Heart right ventricle (tissue), 16 donors: Measurements from ENCODE around the gene RPS27A. TPM values are rescaled to one million over a fixed set of nuclear protein-coding genes. Genes with fewer than 3 reads are reported as not detected.
A peak's percentile ranks its signal among the peaks of the same experiment; 100 is the strongest.
"Not testable (repeated sequence)": the region's sequence is repeated elsewhere in the genome, so short reads cannot be mapped to it uniquely, and the experiment has no call there.

Experiments used
- ATAC-seq, 8 donors: fragments of 200-7000 bp; cut with Tn5 transposase; one replicate each; pipeline ENCODE4 v1.9.1; 2020; ENCODE audit warnings: mild to moderate bottlenecking in 8 of 8, moderate library complexity in 8 of 8, moderate number of reproducible peaks in 1 of 8
- DNase-seq, 2 donors: peaks; one replicate each; pipeline ENCODE4 v3.0.0-alpha.2; 2020
- H3K27ac ChIP-seq, 10 donors: fragments of 200-600 bp; sonication (generic) in 2 of 10; one replicate each; pipeline versions ENCODE4 v1.5.0 to v1.8.0; 2020 to 2022; ENCODE audit warnings: mild to moderate bottlenecking in 3 of 10
- H3K27me3 ChIP-seq, 7 donors: fragments of 200-600 bp; one replicate each; pipeline ENCODE4 v1.8.0; 2021 to 2022; ENCODE audit warnings: mild to moderate bottlenecking in 2 of 7
- H3K36me3 ChIP-seq, 9 donors: fragments of 200-600 bp; sonication (generic) in 1 of 9; one replicate each; pipeline versions ENCODE4 v1.5.0 to v1.8.0; 2020 to 2022; ENCODE audit warnings: mild to moderate bottlenecking in 2 of 9
- H3K4me1 ChIP-seq, 9 donors: fragments of 200-600 bp; sonication (generic) in 1 of 9; one replicate each; pipeline versions ENCODE4 v1.5.0 to v1.8.0; 2020 to 2022; ENCODE audit warnings: mild to moderate bottlenecking in 4 of 9
- H3K4me3 ChIP-seq, 10 donors: fragments of 200-600 bp; sonication (generic) in 2 of 10; one replicate each; pipeline versions ENCODE4 v1.5.0 to v1.8.0; 2020 to 2022; ENCODE audit warnings: mild to moderate bottlenecking in 7 of 10, moderate library complexity in 2 of 10
- H3K9me3 ChIP-seq, 11 donors: fragments of 200-600 bp in 10 of 11; sonication (generic) in 2 of 11; one replicate each; pipeline versions ENCODE4 v1.5.0 to v1.8.0; 2013 to 2022; ENCODE audit warnings: mild to moderate bottlenecking in 2 of 11, control low read depth in 1 of 11, moderate library complexity in 1 of 11
- CTCF ChIP-seq, 9 donors: fragments of 200-600 bp; sonication (generic) in 2 of 9; IDR thresholded peaks; one replicate each; pipeline versions ENCODE4 v1.5.0 to v1.8.0; 2021 to 2022; ENCODE audit warnings: antibody characterized with exemption in 9 of 9, mild to moderate bottlenecking in 5 of 9, moderate library complexity in 1 of 9
- WGBS, 2 donors: extraction: QIAGEN DNeasy Blood & Tissue Kit; methylation state at CpG; one replicate each; pipeline ENCODE4 v1.1.7; 2013; ENCODE audit warnings: inconsistent platforms in 1 of 2; 5-methylcytosine and 5-hydroxymethylcytosine counted together
- intact Hi-C, 10 donors: fragments of 100-400 bp; cut with DNase I; formaldehyde crosslinking; loops; one replicate each; pipeline versions ENCODE4 v1.11.1 to v1.14.2; 2022
- polyA plus RNA-seq, 2 donors: library from polyadenylated mRNA; stranded (reverse); fragments of 200-250 nt; gene quantifications; one replicate each; pipeline ENCODE4 v1.2.3, GENCODE V29; 2013
- total RNA-seq, 10 donors: library from RNA; stranded (reverse); fragmentation: NEBNext Ultra II Directional in 3 of 10; extraction: Animal tissue kit (Norgen Biotek cat#: 25700) in 3 of 10; gene quantifications; one replicate each; pipeline versions ENCODE4 v1.2.1 to v1.2.4, GENCODE V29; 2021 to 2023
- donor health status: Arrhythmogenic right ventricular cardiomyopathy.
- donor health status: ischemic (EF 13 %, LVEDD 7.1; RV severe dilation, severe dysfunction).
- donor health status: healthy with polysubstance abuse.
- donor health status: DM: no; HTN: yes; CAD: no.
- donor health status: DM: no; HTN: no; CAD: no.
- donor health status: ischemic (EF 25% LVEDD 6.9; RV normal size, moderate dysfunction).
- donor health status: ischemic (EF 25% LVEDD 5.7; RV mildly dilated, moderate dysfunction).
- donor health status: healthy.
- donor health status: DM: yes; HTN: yes; CAD: no.
- donor health status: Ischemic cardiomyopathy.
- donor health status: ischemic (EF 35%, LVEDD 5.7; RV mildly dilated, moderate dysfunction).
- donor health status: nonischemic (EF 11% LVEDD 7.7; RV severe dilation, severe dysfunction).
- donor health status: DM: yes; HTN: yes; CAD: no.
- donor health status: PGD.
- donor health status: ischemic (EF 29% LVEDD 5.4; RV normal size, mild dysfunction).
- donor health status: nonischemic (EF 23%, LVEDD 6.1; RV moderate dilation, normal function).

RPS27A gene
- total and polyA plus RNA-seq, 12 donors = 365 to 1,979 (median 427) TPM

- Histone ChIP-seq H3K9me3 (no peaks in the 10 kb centered on the region), H3K4me1 (peaks cover 0 to 9% (median 0%) of the 10 kb centered on the region in 9 donors), H3K4me3 (no peak overlapping the region), H3K27me3 (no peaks in the 10 kb centered on the region), H3K27ac (no peak overlapping the region), H3K36me3 (peaks cover 0 to 100% (median 72%) of the 10 kb centered on the region in 9 donors)
- no peak for DNase-seq
- WGBS, 2 donors = 74 to 75% methylated on average over 4 of the region's 4 CpGs
- no peak for TF ChIP-seq CTCF (IDR thresholded peaks at IDR 0.05)
- no peak for ATAC-seq
- intact Hi-C loops = loop anchor here in 1 of 10 donors (10.0 kb wide), 1 partner anchor 375 kb away; the partner anchor contains the start of gene PPP4R3B
Measured at GRCh38 chr2:55239656-55240222, 7.3 kb downstream of the RPS27A start.

GRCh38 chr2:55241582-55241981 lies 9.1 kb downstream of the RPS27A start:
- H3K4me1 ChIP-seq, DNase-seq, H3K27me3 ChIP-seq, ATAC-seq, intact Hi-C loops, H3K9me3 ChIP-seq, H3K4me3 ChIP-seq, H3K27ac ChIP-seq: not testable (repeated sequence)
- H3K36me3 ChIP-seq = peaks cover 0 to 100% (median 58%) of the 10 kb centered on the region in 9 donors
- WGBS, 2 donors = 90 to 94% methylated on average over 8 of the region's 8 CpGs

GRCh38 chr2:55242617-55243016 lies 10.1 kb downstream of the RPS27A start:
- WGBS, 2 donors = 48 to 70% methylated on average over 1 of the region's 1 CpG
- Histone ChIP-seq H3K27me3 (no peaks in the 10 kb centered on the region), H3K27ac (no peak overlapping the region), H3K4me1 (peaks cover 0 to 6% (median 0%) of the 10 kb centered on the region in 9 donors), H3K36me3 (peaks cover 0 to 100% (median 57%) of the 10 kb centered on the region in 9 donors), H3K9me3 (no peaks in the 10 kb centered on the region), H3K4me3 (no peak overlapping the region)
- no peak for TF ChIP-seq CTCF (IDR thresholded peaks at IDR 0.05)
- peak in 1 of 8 donors; percentile 61 for ATAC-seq
- DNase-seq = no peak
- intact Hi-C loops = no loop called here

- no peak for TF ChIP-seq CTCF (IDR thresholded peaks at IDR 0.05)
- H3K27ac ChIP-seq = no peak overlapping the region
- peaks cover 0 to 6% (median 0%) of the 10 kb centered on the region in 9 donors for H3K4me1 ChIP-seq
- no peaks in the 10 kb centered on the region for H3K9me3 ChIP-seq
- intact Hi-C loops = no loop called here
- H3K27me3 ChIP-seq = no peaks in the 10 kb centered on the region
- peaks cover 0 to 100% (median 40%) of the 10 kb centered on the region in 9 donors for H3K36me3 ChIP-seq
- ATAC-seq (no peak), DNase-seq (no peak)
- 92% methylated on average over 5 of the region's 5 CpGs for WGBS, 2 donors
- no peak overlapping the region for H3K4me3 ChIP-seq
Measured at GRCh38 chr2:55245411-55245810, 12.9 kb downstream of the RPS27A start.

- no peak overlapping the region for H3K27ac ChIP-seq
- intact Hi-C loops = no loop called here
- no peaks in the 10 kb centered on the region for H3K9me3 ChIP-seq
- peaks cover 0 to 6% (median 0%) of the 10 kb centered on the region in 9 donors for H3K4me1 ChIP-seq
- H3K36me3 ChIP-seq = peaks cover 0 to 100% (median 41%) of the 10 kb centered on the region in 9 donors
- no peaks in the 10 kb centered on the region for H3K27me3 ChIP-seq
- TF ChIP-seq CTCF (IDR thresholded peaks at IDR 0.05) = no peak
- H3K4me3 ChIP-seq = no peak overlapping the region
- ATAC-seq = no peak
- no peak for DNase-seq
- WGBS, 2 donors = 78 to 79% methylated on average over 5 of the region's 5 CpGs
Measured at GRCh38 chr2:55247025-55247424, 14.5 kb downstream of the RPS27A start.
